Astrocyte (in vitro differentiated cells and primary cell): ENCODE results near the gene PPP6R3. TPM values are rescaled to one million over a fixed set of nuclear protein-coding genes. Genes with fewer than 3 reads are reported as not detected.
A peak's percentile ranks its signal among the peaks of the same experiment; 100 is the strongest.

Experiments
- DNase-seq: peaks from one replicate; pipeline ENCODE4 v3.0.0-alpha.2; 2010; ENCODE audit warnings: low read depth
- FAIRE-seq: peaks from 2 replicates; lab custom pipeline; 2011; peaks lifted over from hg19 to GRCh38; lab: Jason Lieb, UNC
- H2AFZ ChIP-seq: 2 replicates; pipeline ENCODE4 v1.6.0; 2012; ENCODE audit warnings: low read depth, low read length, inconsistent platforms
- H3K27ac ChIP-seq: 2 replicates; pipeline ENCODE4 v1.5.1; 2011; ENCODE audit warnings: low read depth, low read length, inconsistent platforms
- H3K27me3 ChIP-seq: 2 replicates; pipeline ENCODE4 v1.6.0; 2011; ENCODE audit warnings: low read length, inconsistent platforms; ENCODE audit not compliant: insufficient read depth
- H3K36me3 ChIP-seq: 2 replicates; pipeline ENCODE4 v1.5.1; 2011; ENCODE audit warnings: low read length, inconsistent platforms; ENCODE audit not compliant: insufficient read depth
- H3K4me1 ChIP-seq: 2 replicates; pipeline ENCODE4 v1.5.1; 2011; ENCODE audit warnings: low read length, inconsistent platforms; ENCODE audit not compliant: insufficient read depth
- H3K4me2 ChIP-seq: 2 replicates; pipeline ENCODE4 v1.6.0; 2012; ENCODE audit warnings: low read length, inconsistent platforms
- H3K4me3 ChIP-seq: 2 replicates; pipeline ENCODE4 v1.5.1; 2011; ENCODE audit warnings: low read depth, mild to moderate bottlenecking, low read length, inconsistent platforms; ENCODE audit not compliant: insufficient read depth
- H3K79me2 ChIP-seq: 2 replicates; pipeline ENCODE4 v1.6.0; 2012; ENCODE audit warnings: mild to moderate bottlenecking, low read length, inconsistent platforms; ENCODE audit not compliant: insufficient read depth
- H3K9ac ChIP-seq: 2 replicates; pipeline ENCODE4 v1.6.0; 2012; ENCODE audit warnings: mild to moderate bottlenecking, low read length, inconsistent platforms
- H3K9me3 ChIP-seq: 2 replicates; pipeline ENCODE4 v1.5.1; 2012; ENCODE audit warnings: low read depth, mild to moderate bottlenecking, low read length, inconsistent platforms; ENCODE audit not compliant: insufficient read depth
- H4K20me1 ChIP-seq: 2 replicates; pipeline ENCODE4 v1.6.0; 2012; ENCODE audit warnings: low read length, inconsistent platforms; ENCODE audit not compliant: insufficient read depth
- H3K27ac Mint-ChIP-seq: one replicate; pipeline ENCODE4 v1.8.0; 2021; ENCODE audit warnings: mild to moderate bottlenecking, mixed read lengths; ENCODE audit not compliant: unreplicated experiment
- H3K27me3 Mint-ChIP-seq: one replicate; pipeline ENCODE4 v1.8.0; 2021; ENCODE audit warnings: low read depth, mixed read lengths; ENCODE audit not compliant: unreplicated experiment
- H3K36me3 Mint-ChIP-seq: one replicate; pipeline ENCODE4 v1.8.0; 2021; ENCODE audit warnings: low read depth, mixed read lengths; ENCODE audit not compliant: unreplicated experiment
- H3K4me1 Mint-ChIP-seq: one replicate; pipeline ENCODE4 v1.8.0; 2021; ENCODE audit warnings: low read depth, mixed read lengths; ENCODE audit not compliant: unreplicated experiment
- H3K4me3 Mint-ChIP-seq: one replicate; pipeline ENCODE4 v1.8.0; 2021; ENCODE audit warnings: mild to moderate bottlenecking, moderate library complexity, mixed read lengths; ENCODE audit not compliant: unreplicated experiment
- H3K9me3 Mint-ChIP-seq: one replicate; pipeline ENCODE4 v1.8.0; 2021; ENCODE audit warnings: mild to moderate bottlenecking, mixed read lengths; ENCODE audit not compliant: unreplicated experiment
- CTCF ChIP-seq: IDR thresholded peaks from 2 replicates; pipeline ENCODE4 v1.5.1; 2011; ENCODE audit warnings: low read depth, mild to moderate bottlenecking, inconsistent platforms, low read length, moderate library complexity; ENCODE audit not compliant: insufficient read depth
- EZH2 ChIP-seq: IDR thresholded peaks from 2 replicates; pipeline ENCODE4 v1.6.1; 2012; ENCODE audit warnings: mild to moderate bottlenecking, low read length, inconsistent platforms; ENCODE audit not compliant: insufficient read depth
- total RNA-seq: library from RNA; stranded (reverse); gene quantifications from 2 replicates; pipeline ENCODE4 v1.2.1, GENCODE V29; 2021

Gene PPP6R3
- total RNA-seq, 1 donor from 2014 or later: 97.8 TPM

DNA sequence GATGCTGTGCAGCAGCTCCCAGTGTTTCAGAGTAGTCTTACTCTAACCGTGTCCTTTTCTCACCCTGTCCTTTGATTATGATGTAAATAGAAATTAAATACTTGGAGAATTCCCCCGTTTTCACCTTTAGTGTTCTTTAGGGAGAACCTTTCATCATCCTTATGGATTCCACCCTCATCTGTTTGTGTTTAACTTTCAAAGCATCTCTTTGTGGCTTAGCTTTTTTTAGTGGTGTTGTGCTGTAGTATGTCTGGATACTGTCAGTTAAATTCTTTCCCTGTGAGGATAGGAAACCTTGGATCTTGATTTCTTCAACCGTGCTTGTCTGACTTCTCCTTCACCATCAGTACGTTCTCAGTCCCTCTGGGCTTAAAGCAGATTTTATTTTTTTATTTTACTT lies 48.5 kb downstream of the PPP6R3 start:
- no peak overlapping the region for H3K4me3 Mint-ChIP-seq
- H3K9me3 ChIP-seq: no peaks in the 10 kb centered on the region
- peaks cover 4% of the 10 kb centered on the region for H3K4me1 ChIP-seq
- no peak overlapping the region for H3K4me3 ChIP-seq
- peaks cover 11% of the 10 kb centered on the region for H3K36me3 Mint-ChIP-seq
- FAIRE-seq: no peak
- H3K4me2 ChIP-seq: no peak overlapping the region
- H3K9me3 Mint-ChIP-seq: no peaks in the 10 kb centered on the region
- TF ChIP-seq EZH2: no peak
- TF ChIP-seq CTCF: no peak
- DNase-seq: peak; percentile 18
- no peak overlapping the region for H2AFZ ChIP-seq
- H3K79me2 ChIP-seq: peaks cover 100% of the 10 kb centered on the region
- peaks cover 19% of the 10 kb centered on the region for H3K4me1 Mint-ChIP-seq
- no peaks in the 10 kb centered on the region for H3K27me3 ChIP-seq
- H4K20me1 ChIP-seq: peaks cover 98% of the 10 kb centered on the region
- H3K9ac ChIP-seq: no peak overlapping the region
- no peak overlapping the region for H3K27ac ChIP-seq
- no peaks in the 10 kb centered on the region for H3K27me3 Mint-ChIP-seq
- peaks cover 5% of the 10 kb centered on the region for H3K36me3 ChIP-seq
- no peak overlapping the region for H3K27ac Mint-ChIP-seq

- Histone ChIP-seq H2AFZ (no peak overlapping the region), H3K27ac (no peak overlapping the region), H3K27me3 (no peaks in the 10 kb centered on the region), H4K20me1 (peaks cover 89% of the 10 kb centered on the region), H3K4me3 (no peak overlapping the region), H3K36me3 (peaks cover 5% of the 10 kb centered on the region), H3K4me1 (no peaks in the 10 kb centered on the region), H3K4me2 (no peak overlapping the region), H3K9ac (no peak overlapping the region), H3K9me3 (no peaks in the 10 kb centered on the region), H3K79me2 (peaks cover 97% of the 10 kb centered on the region)
- Mint-ChIP-seq H3K4me3 (no peak overlapping the region), H3K36me3 (peaks cover 11% of the 10 kb centered on the region), H3K4me1 (peaks cover 2% of the 10 kb centered on the region), H3K9me3 (no peaks in the 10 kb centered on the region), H3K27me3 (no peaks in the 10 kb centered on the region), H3K27ac (no peak overlapping the region)
- no peak for DNase-seq
- no peak for FAIRE-seq
- TF ChIP-seq EZH2 (no peak), CTCF (no peak)
Observed at GRCh38 chr11:68513930-68514487, 53.5 kb downstream of the PPP6R3 start.

DNA sequence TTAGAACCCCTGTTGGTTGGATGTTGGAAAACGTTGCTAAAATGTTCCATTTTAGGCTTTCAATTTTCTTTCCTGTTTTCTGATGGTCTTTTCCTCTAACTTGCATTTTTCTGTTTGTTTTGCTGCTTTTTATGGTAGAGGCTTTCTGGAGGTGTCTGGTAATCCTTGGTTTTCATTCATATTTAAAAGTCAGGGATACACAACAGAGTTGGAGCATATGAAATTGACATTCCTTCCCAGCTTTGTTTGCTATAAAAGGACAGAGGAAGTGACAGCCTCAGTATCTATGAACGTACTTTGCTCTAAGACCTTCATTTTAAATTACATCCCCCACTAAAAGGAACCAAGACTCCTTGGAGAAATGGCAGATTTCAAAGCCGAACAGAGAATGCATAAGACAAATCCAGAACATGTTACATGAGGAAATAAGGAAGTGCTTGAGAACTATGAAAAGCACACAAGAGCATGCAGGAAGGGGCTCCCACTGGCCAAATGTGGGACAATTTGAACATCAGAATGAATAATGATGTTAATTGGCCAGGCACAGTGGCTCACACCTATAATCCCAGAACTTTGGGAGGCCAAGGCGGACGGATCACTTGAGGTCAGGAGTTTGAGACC lies 56.7 kb downstream of the PPP6R3 start:
- H3K9me3 Mint-ChIP-seq: no peaks in the 10 kb centered on the region
- H4K20me1 ChIP-seq: peaks cover 87% of the 10 kb centered on the region
- DNase-seq: no peak
- H3K36me3 ChIP-seq: peaks cover 14% of the 10 kb centered on the region
- H2AFZ ChIP-seq: no peak overlapping the region
- no peaks in the 10 kb centered on the region for H3K27me3 ChIP-seq
- H3K79me2 ChIP-seq: peaks cover 85% of the 10 kb centered on the region
- H3K36me3 Mint-ChIP-seq: peaks cover 15% of the 10 kb centered on the region
- peaks cover 3% of the 10 kb centered on the region for H3K4me1 Mint-ChIP-seq
- H3K9me3 ChIP-seq: no peaks in the 10 kb centered on the region
- no peaks in the 10 kb centered on the region for H3K4me1 ChIP-seq
- H3K4me3 Mint-ChIP-seq: no peak overlapping the region
- H3K9ac ChIP-seq: no peak overlapping the region
- H3K4me3 ChIP-seq: no peak overlapping the region
- TF ChIP-seq CTCF (no peak), EZH2 (no peak)
- FAIRE-seq: no peak
- H3K4me2 ChIP-seq: no peak overlapping the region
- H3K27ac ChIP-seq: no peak overlapping the region
- no peaks in the 10 kb centered on the region for H3K27me3 Mint-ChIP-seq
- no peak overlapping the region for H3K27ac Mint-ChIP-seq
